HG03378 (cell line): ENCODE data around the gene SCNN1B.
"Not testable (repeated sequence)": the region's sequence is repeated elsewhere in the genome, so short reads cannot be mapped to it uniquely, and the experiment has no call there.

Experiments used
- ATAC-seq: cut with Tn5 transposase; IDR thresholded peaks from one replicate; pipeline ENCODE4 v1.9.1; 2021; ENCODE audit warnings: mild to moderate bottlenecking, moderate library complexity; ENCODE audit not compliant: unreplicated experiment

Gene SCNN1B

GRCh38 chr16:23378921-23379320 is 76.8 kb downstream of the SCNN1B start:
- no peak for ATAC-seq

GRCh38 chr16:23379707-23380106 is 77.6 kb downstream of the SCNN1B start:
- no peak for ATAC-seq

GRCh38 chr16:23380501-23380951 is 78.4 kb downstream of the SCNN1B start:
- no peak for ATAC-seq

DNA sequence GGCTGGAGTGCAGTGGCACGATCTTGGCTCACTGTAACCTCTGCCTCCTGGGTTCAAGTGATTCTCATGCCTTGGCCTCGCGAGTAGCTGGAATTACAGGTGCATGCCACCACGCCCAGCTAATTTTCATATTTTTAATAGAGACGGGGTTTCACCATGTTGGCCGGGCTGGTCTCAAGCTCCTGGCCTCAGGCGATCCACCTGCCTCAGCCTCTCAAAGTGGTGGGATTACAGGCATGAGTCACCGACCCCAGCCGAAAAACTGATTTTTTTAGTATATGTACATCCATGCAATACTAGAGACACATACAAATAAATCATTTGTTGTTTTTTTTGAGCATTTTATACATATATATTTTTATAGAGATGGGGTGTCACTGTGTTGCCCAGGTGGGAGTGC is 79.6 kb downstream of the SCNN1B start:
- not testable (repeated sequence) for ATAC-seq

GRCh38 chr16:23382279-23382678 is 80.2 kb downstream of the SCNN1B start:
- ATAC-seq = no peak

GRCh38 chr16:23383881-23384280 is 81.8 kb downstream of the SCNN1B start:
- no peak for ATAC-seq

- ATAC-seq = no peak
Observed at GRCh38 chr16:23384878-23385277, 82.8 kb downstream of the SCNN1B start.

GRCh38 chr16:23385441-23385840 is 83.3 kb downstream of the SCNN1B start:
- no peak for ATAC-seq

GRCh38 chr16:23387666-23388065 is 85.6 kb downstream of the SCNN1B start:
- no peak for ATAC-seq

DNA sequence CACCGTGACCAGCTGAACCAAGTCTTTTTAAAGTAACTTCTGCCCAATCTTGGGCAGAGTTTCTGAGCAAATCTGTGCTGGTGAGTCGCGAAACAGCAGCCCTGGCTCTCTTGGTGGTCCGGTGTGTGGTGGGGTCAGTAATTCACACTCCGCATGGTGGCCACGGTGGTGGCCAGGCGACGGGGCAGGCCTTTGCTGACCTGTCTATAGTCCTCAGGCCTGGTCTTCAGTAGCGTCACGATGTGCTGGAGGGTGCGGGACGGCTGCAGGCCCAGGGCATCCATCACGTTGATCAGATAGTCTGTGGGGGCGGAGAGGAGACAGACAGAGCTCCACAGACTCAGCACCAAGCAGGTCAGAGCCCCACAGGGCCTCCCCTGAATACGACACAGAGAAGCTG is 86.7 kb downstream of the SCNN1B start:
- no peak for ATAC-seq

- no peak for ATAC-seq
Observed at GRCh38 chr16:23389201-23389600, 87.1 kb downstream of the SCNN1B start.

- ATAC-seq = not testable (repeated sequence)
Observed at GRCh38 chr16:23389936-23390335, 87.8 kb downstream of the SCNN1B start.

DNA sequence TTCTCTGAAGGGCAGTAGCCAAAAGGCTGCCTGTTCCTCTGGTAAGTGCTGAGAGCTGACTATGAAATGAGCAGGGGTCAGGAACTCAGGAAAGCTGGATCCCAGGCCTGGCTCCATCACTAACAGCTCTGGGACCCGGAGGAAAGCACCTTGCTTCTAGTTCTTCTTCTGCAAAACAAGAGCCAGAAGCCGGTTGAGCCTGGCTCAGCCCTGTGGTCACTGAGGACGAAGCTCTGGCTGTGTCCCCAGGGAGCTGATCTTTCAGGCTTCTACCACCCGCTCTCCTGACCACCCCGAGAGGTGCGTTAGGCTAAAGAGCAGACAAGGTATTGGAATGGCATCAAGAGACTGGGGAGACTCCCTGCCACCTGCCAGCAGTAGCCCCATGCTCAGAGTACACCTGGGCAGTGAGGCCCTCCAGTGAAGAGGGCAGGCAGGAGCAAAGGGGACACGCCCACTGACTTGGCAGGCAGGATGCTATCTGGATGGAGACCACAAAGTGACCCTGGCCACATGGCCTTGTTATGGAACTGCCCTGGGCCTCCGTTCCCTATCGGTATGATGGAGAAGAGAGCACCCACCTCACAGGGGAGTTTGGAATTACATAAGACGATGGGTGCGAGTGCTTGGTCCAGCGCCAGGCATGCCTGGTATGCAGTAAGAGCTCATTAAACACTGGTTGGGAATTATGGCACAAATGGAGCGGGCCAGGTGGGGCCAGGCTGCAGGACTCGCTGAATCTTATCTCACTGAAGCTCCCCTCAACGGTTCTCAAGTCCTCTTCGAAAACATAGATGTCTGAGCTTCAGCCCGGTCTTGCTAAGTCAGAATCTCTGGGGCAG is 89.5 kb downstream of the SCNN1B start:
- ATAC-seq = no peak

- no peak for ATAC-seq
Observed at GRCh38 chr16:23392223-23392600, 90.1 kb downstream of the SCNN1B start.

- ATAC-seq = no peak
Observed at GRCh38 chr16:23394141-23394831, 92.2 kb downstream of the SCNN1B start.

DNA sequence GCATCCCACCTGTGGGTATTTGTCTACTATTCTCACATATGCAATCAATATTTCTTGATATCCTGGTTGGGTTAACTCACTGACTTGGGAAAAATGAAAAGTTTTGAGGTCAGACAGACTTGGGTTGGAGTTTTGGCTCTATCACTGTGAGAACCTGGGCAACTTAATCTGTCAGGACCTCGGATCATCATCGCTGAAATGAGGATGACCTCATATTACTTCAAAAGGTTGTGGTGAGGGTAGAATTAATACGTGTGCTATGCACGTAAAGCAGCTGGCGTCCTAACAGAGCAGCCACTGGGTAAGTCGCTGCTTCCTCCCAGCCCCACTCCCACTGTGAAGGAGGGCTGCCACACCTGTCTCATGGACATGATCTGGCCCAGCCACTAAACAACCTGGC is 93.6 kb downstream of the SCNN1B start:
- no peak for ATAC-seq

GRCh38 chr16:23397464-23397863 is 95.4 kb downstream of the SCNN1B start:
- no peak for ATAC-seq

DNA sequence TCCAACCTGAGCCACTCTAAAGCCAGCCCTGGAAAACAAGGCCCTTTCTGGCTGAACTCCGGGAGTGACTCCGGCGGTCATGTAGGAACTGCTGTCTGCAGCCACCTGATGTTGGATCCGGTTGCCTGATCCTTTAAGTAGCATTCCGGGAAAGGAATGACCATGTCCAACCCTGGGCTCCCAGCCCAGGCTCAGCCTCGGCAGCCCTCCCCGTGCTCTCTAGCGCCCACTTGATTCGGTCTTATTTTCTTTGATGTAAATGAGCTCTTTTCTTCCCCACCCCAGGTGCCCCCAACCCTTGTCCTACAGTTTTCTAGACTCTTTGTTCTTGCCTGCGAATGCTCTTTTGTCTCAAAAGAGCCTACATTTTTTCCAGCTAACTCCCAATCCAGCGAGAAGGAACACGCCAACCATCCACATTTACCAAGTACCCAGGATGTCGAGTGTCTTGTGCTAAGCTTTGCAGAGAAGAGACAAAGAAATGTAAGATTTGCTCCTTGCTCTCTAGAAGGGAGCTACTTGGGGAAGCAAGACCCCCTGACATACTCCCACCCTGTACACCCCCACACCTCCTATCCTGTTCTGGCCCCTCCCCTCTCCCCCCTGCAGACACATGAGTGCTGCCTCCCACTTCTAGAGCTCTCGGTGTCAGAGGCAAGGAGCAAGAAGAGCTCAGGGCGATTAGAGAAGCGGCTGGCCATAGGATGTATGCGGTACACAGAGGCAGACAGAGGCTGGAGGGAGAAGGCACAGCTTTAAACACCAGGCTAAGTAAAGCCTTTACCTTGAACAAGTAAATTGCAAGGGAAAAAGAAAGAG is 97.1 kb downstream of the SCNN1B start:
- no peak for ATAC-seq

DNA sequence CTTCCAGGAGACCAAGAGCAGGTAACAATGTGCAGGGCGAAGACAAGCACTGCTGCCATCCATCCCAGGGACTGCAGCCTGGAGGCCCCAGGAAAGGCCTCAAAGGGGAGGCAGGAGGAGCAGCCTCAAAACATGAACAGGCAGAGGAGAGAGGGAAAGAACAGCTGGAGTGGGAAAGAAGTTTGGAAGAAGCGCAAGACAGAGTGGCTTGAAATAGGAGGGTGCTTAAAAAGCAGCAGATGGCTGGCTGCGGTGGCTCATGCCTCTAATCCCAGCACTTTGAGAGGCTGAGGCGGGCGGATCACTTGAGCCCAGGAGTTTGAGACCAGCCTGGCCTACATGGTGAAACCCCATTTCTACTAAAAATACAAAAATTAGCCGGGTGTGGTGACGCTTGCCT is 98.3 kb downstream of the SCNN1B start:
- not testable (repeated sequence) for ATAC-seq

- ATAC-seq = no peak
Observed at GRCh38 chr16:23401139-23401538, 99.0 kb downstream of the SCNN1B start.

GRCh38 chr16:23402100-23402499 is 100.0 kb downstream of the SCNN1B start:
- ATAC-seq = no peak
